ENCODE data around the gene MT1F. TPM values are rescaled to one million over a fixed set of nuclear protein-coding genes. Genes with fewer than 3 reads are reported as not detected.
"Not testable (repeated sequence)": the region's sequence is repeated elsewhere in the genome, so short reads cannot be mapped to it uniquely, and the experiment has no call there.

MT1F gene
- total RNA-seq, 1 experiment from 2014 or later: 2.6 TPM

- Mint-ChIP-seq H3K36me3 (ENCODE audit: insufficient read depth, unreplicated experiment) (no peaks in the 10 kb centered on the region), H3K27ac (ENCODE audit: unreplicated experiment) (no peak overlapping the region), H3K27me3 (ENCODE audit: unreplicated experiment) (peaks cover 96% of the 10 kb centered on the region), H3K9me3 (ENCODE audit: low read depth, unreplicated experiment) (no peaks in the 10 kb centered on the region), H3K4me3 (ENCODE audit: low read depth, unreplicated experiment) (no peak overlapping the region), H3K4me1 (ENCODE audit: low read depth, unreplicated experiment) (no peaks in the 10 kb centered on the region)
- TF ChIP-seq CTCF (IDR thresholded peaks at IDR 0.05; ENCODE audit: unreplicated experiment): no peak
- no TSS peak for BruUV-seq (replicated peaks)
- CTCF ChIA-PET: interaction anchor here (0.6 to 1.5 kb wide), 3 partner anchors 28 to 72 kb away, joined by 3 to 6 read pairs (median 4); no protein-coding TSS in a partner anchor
- DNase-seq: no peak
- intact Hi-C loops (cut with micrococcal nuclease; ENCODE audit: unreplicated experiment): no loop called here
These were observed 15.2 kb downstream of the MT1F start for GRCh38 chr16:56672761-56673536.

- H3K9me3 Mint-ChIP-seq (ENCODE audit: low read depth, unreplicated experiment): no peaks in the 10 kb centered on the region
- BruUV-seq (replicated peaks): no TSS peak
- H3K36me3 Mint-ChIP-seq (ENCODE audit: insufficient read depth, unreplicated experiment): no peaks in the 10 kb centered on the region
- TF ChIP-seq CTCF (IDR thresholded peaks at IDR 0.05; ENCODE audit: unreplicated experiment): no peak
- peaks cover 86% of the 10 kb centered on the region for H3K27me3 Mint-ChIP-seq (ENCODE audit: unreplicated experiment)
- no peaks in the 10 kb centered on the region for H3K4me1 Mint-ChIP-seq (ENCODE audit: low read depth, unreplicated experiment)
- no peak for DNase-seq
- no peak overlapping the region for H3K4me3 Mint-ChIP-seq (ENCODE audit: low read depth, unreplicated experiment)
- intact Hi-C loops (cut with micrococcal nuclease; ENCODE audit: unreplicated experiment): loop anchor here (1.0 kb wide), 1 partner anchor 28 kb away; no protein-coding TSS in a partner anchor
- H3K27ac Mint-ChIP-seq (ENCODE audit: unreplicated experiment): no peak overlapping the region
- CTCF ChIA-PET: interaction anchor here (1.5 kb wide), 1 partner anchor 28 kb away, joined by 4 read pairs; no protein-coding TSS in a partner anchor
These were observed 16.2 kb downstream of the MT1F start for GRCh38 chr16:56673921-56674320.

GRCh38 chr16:56674570-56674969 is 16.8 kb downstream of the MT1F start:
- peaks cover 80% of the 10 kb centered on the region for H3K27me3 Mint-ChIP-seq (ENCODE audit: unreplicated experiment)
- BruUV-seq (replicated peaks); H3K36me3 Mint-ChIP-seq (ENCODE audit: insufficient read depth, unreplicated experiment); H3K4me1 Mint-ChIP-seq (ENCODE audit: low read depth, unreplicated experiment); H3K9me3 Mint-ChIP-seq (ENCODE audit: low read depth, unreplicated experiment); H3K4me3 Mint-ChIP-seq (ENCODE audit: low read depth, unreplicated experiment); DNase-seq; H3K27ac Mint-ChIP-seq (ENCODE audit: unreplicated experiment): not testable (repeated sequence)
- intact Hi-C loops (cut with micrococcal nuclease; ENCODE audit: unreplicated experiment): loop anchor here (1.0 kb wide), 1 partner anchor 28 kb away; no protein-coding TSS in a partner anchor
- CTCF ChIA-PET: interaction anchor here (1.5 kb wide), 1 partner anchor 28 kb away, joined by 4 read pairs; no protein-coding TSS in a partner anchor

GRCh38 chr16:56675685-56676210 is 18.0 kb downstream of the MT1F start:
- intact Hi-C loops (cut with micrococcal nuclease; ENCODE audit: unreplicated experiment): no loop called here
- TF ChIP-seq CTCF (IDR thresholded peaks at IDR 0.05; ENCODE audit: unreplicated experiment): no peak
- H3K27me3 Mint-ChIP-seq (ENCODE audit: unreplicated experiment): peaks cover 68% of the 10 kb centered on the region
- CTCF ChIA-PET: no interaction called here
- DNase-seq: no peak
- H3K9me3 Mint-ChIP-seq (ENCODE audit: low read depth, unreplicated experiment): no peaks in the 10 kb centered on the region
- H3K36me3 Mint-ChIP-seq (ENCODE audit: insufficient read depth, unreplicated experiment): no peaks in the 10 kb centered on the region
- H3K27ac Mint-ChIP-seq (ENCODE audit: unreplicated experiment): no peak overlapping the region
- no peak overlapping the region for H3K4me3 Mint-ChIP-seq (ENCODE audit: low read depth, unreplicated experiment)
- no peaks in the 10 kb centered on the region for H3K4me1 Mint-ChIP-seq (ENCODE audit: low read depth, unreplicated experiment)
- no TSS peak for BruUV-seq (replicated peaks)

- H3K4me3 Mint-ChIP-seq (ENCODE audit: low read depth, unreplicated experiment): no peak overlapping the region
- peaks cover 8% of the 10 kb centered on the region for H3K4me1 Mint-ChIP-seq (ENCODE audit: low read depth, unreplicated experiment)
- BruUV-seq (replicated peaks): no TSS peak
- DNase-seq: no peak
- H3K36me3 Mint-ChIP-seq (ENCODE audit: insufficient read depth, unreplicated experiment): peaks cover 9% of the 10 kb centered on the region
- no peaks in the 10 kb centered on the region for H3K9me3 Mint-ChIP-seq (ENCODE audit: low read depth, unreplicated experiment)
- CTCF ChIA-PET: no interaction called here
- H3K27me3 Mint-ChIP-seq (ENCODE audit: unreplicated experiment): peaks cover 51% of the 10 kb centered on the region
- no peak for TF ChIP-seq CTCF (IDR thresholded peaks at IDR 0.05; ENCODE audit: unreplicated experiment)
- H3K27ac Mint-ChIP-seq (ENCODE audit: unreplicated experiment): no peak overlapping the region
- intact Hi-C loops (cut with micrococcal nuclease; ENCODE audit: unreplicated experiment): no loop called here
These were observed 19.7 kb downstream of the MT1F start for GRCh38 chr16:56677474-56677873.
